T47D (cell line): Measurements from ENCODE around the gene ELP2.

Experiments used
- DNase-seq, 2 experiments: peaks; one replicate each; pipeline versions ENCODE4 v3.0.0 to v3.0.0-alpha.2; 2011 to 2012; ENCODE audit warnings: low read depth in 1 of 2, low spot score in 1 of 2
- JUND ChIP-seq: IDR thresholded peaks from 2 replicates; pipeline ENCODE4 v1.6.1; 2012; ENCODE audit warnings: low read depth
- in situ Hi-C: cut with HindIII; loops from 2 replicates; pipeline ENCODE4 v1.10.0; 2016; ENCODE audit warnings: low sequenced_read_pairs, low pct_unique_long_range_greater_than_20kb

ELP2 gene

GRCh38 chr18:36188916-36189315 lies 59.2 kb downstream of the ELP2 start:
- in situ Hi-C loops = no loop called here
- TF ChIP-seq JUND = no peak

GRCh38 chr18:36189486-36189885 lies 59.8 kb downstream of the ELP2 start:
- TF ChIP-seq JUND = no peak
- no peak for DNase-seq

More at GRCh38 chr18:36188916-36189315, 59.2 kb downstream of the ELP2 start:
- DNase-seq = no peak

GRCh38 chr18:36191286-36191685 lies 61.6 kb downstream of the ELP2 start:
- DNase-seq = no peak
- no peak for TF ChIP-seq JUND
- in situ Hi-C loops = no loop called here

More at GRCh38 chr18:36189486-36189885, 59.8 kb downstream of the ELP2 start:
- in situ Hi-C loops = no loop called here

GRCh38 chr18:36191711-36192110 lies 62.0 kb downstream of the ELP2 start:
- in situ Hi-C loops = no loop called here
- TF ChIP-seq JUND = no peak
- DNase-seq = no peak

- TF ChIP-seq JUND = no peak
- DNase-seq = no peak
- in situ Hi-C loops = no loop called here
These were observed 65.1 kb downstream of the ELP2 start for GRCh38 chr18:36194600-36195315.

GRCh38 chr18:36195427-36196122 lies 65.9 kb downstream of the ELP2 start:
- in situ Hi-C loops = no loop called here
- no peak for TF ChIP-seq JUND
- DNase-seq = no peak

GRCh38 chr18:36196238-36196995 lies 66.7 kb downstream of the ELP2 start:
- DNase-seq = peak in 1 of 2 experiments; percentile 10
- no peak for TF ChIP-seq JUND

GRCh38 chr18:36197511-36198166 lies 67.9 kb downstream of the ELP2 start:
- no peak for DNase-seq
- in situ Hi-C loops = no loop called here
- no peak for TF ChIP-seq JUND

More at GRCh38 chr18:36196238-36196995, 66.7 kb downstream of the ELP2 start:
- in situ Hi-C loops = no loop called here

- no peak for TF ChIP-seq JUND
- in situ Hi-C loops = no loop called here
- DNase-seq = no peak
These were observed 70.1 kb downstream of the ELP2 start for GRCh38 chr18:36199691-36200295.

GRCh38 chr18:36200354-36200771 lies 70.7 kb downstream of the ELP2 start:
- no peak for TF ChIP-seq JUND
- no peak for DNase-seq
- in situ Hi-C loops = no loop called here

- TF ChIP-seq JUND = no peak
- DNase-seq = no peak
- in situ Hi-C loops = no loop called here
These were observed 72.1 kb downstream of the ELP2 start for GRCh38 chr18:36201765-36202164.

- in situ Hi-C loops = no loop called here
- no peak for DNase-seq
- TF ChIP-seq JUND = no peak
These were observed 73.7 kb downstream of the ELP2 start for GRCh38 chr18:36203360-36203895.
